NCI-H2029 (cell line): ENCODE measurements around the gene RUFY1.

ENCODE experiments used
- DNase-seq: peaks from one replicate; lab custom pipeline; 2025; lab: John Stamatoyannopoulos, UW

Gene RUFY1

GRCh38 chr5:179603308-179603707, 53.0 kb downstream of the RUFY1 start:
- DNase-seq: no peak

GRCh38 chr5:179605026-179605833, 54.9 kb downstream of the RUFY1 start:
- no peak for DNase-seq

DNA sequence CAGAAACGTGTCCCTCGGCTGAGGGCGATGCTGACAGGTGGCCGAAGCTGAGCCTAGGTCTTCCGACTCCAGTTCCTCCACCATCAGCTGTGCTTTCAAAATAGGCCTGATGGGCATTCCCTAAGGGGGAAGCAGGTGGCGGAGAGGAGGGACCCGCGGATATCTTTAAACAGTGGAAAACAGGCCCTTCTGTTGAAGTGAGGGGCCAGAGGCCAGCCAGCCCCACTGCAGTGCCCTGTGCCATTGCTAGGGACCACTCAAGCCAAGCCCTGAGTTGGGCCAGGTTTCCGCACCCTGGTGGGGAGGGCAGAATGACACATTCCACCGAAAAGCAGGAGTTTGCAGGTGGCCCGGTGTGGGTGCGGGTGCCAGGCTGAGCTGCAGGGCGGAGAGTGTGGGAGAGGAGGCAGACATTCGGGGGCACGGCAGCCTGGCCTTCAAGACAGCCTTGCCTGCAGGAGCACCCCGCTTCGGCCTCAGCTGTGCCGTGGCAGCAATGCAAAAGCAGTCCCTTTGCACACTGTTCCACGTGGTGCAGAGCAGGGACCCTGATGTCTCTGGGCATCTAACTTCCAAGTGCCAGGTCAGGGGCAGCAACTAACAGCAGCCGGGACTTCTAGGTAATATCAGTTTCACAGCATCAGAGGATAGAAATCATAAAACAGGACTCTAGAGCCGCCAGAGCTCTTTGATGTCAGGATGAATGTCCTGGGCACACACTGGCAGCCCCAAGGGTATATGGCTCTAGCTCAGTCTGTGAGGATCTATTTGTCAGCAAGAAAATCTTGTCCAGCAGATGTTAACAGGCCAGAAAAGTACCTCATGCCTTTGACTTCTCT, 55.9 kb downstream of the RUFY1 start:
- DNase-seq: no peak

DNA sequence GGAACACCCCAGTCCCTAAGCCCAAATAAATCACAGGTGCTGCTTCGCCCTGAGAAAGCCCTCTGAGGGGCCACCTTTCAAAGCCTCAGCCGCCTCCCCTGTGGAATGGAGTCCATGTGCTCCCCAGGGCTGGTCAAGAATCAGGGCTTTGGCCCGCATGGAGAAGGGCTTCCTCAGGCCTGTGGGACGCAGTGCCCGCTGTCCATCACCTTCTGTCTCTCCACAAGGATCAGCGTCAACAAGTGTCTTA, 56.5 kb downstream of the RUFY1 start:
- DNase-seq: no peak

DNA sequence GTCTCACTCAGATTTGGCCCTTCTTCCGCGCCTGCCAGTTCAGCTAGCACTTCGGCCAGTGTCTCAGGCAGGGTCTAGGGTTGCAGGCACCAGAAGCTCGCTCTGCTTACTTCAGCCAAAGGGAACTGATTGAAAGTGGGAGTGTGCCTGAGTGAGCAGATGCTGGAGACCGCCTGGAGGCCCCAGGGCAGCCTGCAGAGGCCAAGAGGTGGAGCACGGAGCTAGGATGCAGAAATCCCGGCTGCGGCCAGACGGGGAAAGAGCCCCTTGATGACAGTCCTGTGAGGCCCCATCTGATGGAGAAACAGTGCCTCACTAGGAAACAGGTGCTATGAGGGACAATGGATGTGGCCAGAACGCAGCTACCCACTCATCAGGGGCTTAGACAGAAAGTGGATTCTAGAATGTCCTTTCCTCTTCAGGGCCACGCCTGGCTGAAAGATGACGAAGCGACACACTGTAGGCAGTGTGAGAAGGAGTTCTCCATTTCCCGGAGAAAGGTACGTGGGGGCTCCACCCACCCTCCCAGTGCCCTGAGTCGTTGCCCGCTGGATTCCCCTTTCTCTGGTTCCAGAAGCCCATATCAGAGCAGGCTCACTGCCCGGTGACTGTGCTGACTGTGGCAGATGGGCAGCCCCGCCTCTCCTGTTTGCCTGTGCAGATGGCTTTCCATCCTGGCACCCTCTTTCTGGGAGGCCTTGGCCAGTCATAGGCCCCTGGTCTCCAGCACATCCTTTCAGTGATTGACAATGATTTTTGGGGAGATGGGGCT, 57.0 kb downstream of the RUFY1 start:
- DNase-seq: no peak

DNA sequence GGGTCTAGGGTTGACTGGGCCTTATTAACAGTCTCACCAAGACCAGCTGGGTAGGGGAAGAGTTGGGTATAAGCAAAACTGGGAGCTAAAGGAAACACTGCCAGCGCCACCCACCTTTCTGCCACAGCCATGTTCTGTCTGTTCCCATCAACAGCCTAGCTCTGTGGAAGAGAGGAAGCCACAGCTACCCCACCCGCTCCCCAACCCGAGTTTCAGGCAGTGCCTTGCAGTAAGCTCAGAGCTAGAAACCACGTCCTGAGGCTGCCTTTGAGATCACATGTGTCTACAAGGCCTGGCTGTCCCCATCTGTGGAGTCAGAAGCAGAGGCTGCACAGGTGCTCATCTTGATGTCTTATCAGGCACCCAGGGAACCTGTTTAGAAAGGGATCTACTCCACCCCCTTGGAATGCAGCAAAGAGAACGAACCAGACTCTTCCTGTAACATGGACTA, 57.8 kb downstream of the RUFY1 start:
- DNase-seq: no peak

- DNase-seq: no peak
Observed at GRCh38 chr5:179609834-179610108, 59.4 kb downstream of the RUFY1 start.

GRCh38 chr5:179610109-179610902, 60.0 kb downstream of the RUFY1 start:
- DNase-seq: no peak

DNA sequence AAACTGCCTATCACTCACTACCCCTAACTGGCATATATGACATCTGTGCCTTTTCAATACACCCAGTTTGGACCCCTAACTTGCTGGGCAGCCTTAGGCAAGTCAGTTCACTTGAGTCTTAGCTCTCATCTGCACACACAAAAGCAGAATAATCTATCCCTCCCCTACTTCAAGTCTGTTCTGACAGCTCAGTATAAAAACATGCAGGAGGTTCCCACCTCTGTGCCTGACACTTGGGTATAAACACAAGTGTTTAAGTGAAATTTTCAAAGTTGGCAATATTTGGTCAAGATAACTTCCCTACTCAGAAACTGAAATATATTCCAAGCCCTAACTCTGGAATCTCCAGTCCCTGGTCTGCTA, 60.5 kb downstream of the RUFY1 start:
- DNase-seq: no peak

DNA sequence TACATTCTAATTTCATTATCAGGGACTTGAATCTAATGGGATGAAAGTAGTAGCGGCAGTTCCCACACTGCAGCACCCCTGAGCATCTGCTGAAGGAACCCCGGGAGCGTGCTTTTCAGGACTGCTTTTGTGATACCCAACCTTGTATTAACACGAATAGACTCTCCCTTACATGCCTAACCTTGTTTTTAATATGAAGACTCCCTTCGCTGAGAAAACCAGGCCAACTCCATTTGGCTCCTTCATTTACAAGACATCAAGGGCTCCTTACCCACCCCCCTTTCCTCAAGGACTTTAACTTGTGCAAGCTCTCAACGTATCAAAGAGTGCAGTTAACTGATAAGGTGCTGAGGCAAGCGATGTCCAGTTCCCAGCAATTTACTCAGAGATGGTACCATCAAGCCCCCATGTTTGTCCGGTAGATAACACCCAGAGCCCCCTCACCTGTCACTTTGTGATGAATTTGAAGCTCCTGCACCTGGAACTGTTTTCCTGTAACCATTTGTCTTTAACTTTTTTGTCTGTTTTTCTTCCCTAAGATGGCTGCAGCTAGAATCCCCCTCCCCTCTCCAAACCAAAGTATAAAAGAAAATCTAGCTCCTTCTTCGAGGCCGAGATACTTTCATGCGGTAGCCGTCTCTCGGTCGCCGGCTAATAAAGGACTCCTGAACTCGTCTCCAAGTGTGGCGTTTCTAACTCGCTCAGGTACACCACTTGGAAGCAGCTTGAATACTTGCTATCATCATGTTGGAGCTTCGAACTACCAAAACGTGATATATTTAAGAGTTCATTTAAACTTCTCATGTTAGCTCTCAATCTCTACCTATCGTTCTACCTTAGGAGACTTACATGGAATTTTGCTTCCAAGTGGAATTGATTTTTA, 62.5 kb downstream of the RUFY1 start:
- DNase-seq: no peak

- no peak for DNase-seq
Observed at GRCh38 chr5:179613460-179614071, 63.2 kb downstream of the RUFY1 start.

- no peak for DNase-seq
Observed at GRCh38 chr5:179614745-179615144, 64.4 kb downstream of the RUFY1 start.

DNA sequence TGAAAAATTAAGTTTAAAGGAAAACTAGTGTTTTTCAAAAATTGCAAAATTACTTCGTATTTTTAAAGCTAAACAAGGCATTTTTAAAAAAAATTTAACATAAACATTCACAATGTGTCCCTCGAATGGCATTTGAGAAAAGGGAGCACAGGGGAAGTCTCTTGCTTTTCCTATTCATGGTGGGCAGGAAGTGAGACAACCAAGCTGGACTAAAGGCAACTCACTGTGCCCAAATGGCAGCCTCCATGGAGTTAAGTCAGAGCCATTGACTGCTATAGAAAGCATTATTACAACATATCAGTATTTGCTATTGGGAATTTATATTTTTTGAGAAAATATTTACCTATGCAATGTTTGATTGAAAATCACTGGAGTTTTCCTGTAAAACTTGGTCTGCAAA, 64.8 kb downstream of the RUFY1 start:
- DNase-seq: no peak

DNA sequence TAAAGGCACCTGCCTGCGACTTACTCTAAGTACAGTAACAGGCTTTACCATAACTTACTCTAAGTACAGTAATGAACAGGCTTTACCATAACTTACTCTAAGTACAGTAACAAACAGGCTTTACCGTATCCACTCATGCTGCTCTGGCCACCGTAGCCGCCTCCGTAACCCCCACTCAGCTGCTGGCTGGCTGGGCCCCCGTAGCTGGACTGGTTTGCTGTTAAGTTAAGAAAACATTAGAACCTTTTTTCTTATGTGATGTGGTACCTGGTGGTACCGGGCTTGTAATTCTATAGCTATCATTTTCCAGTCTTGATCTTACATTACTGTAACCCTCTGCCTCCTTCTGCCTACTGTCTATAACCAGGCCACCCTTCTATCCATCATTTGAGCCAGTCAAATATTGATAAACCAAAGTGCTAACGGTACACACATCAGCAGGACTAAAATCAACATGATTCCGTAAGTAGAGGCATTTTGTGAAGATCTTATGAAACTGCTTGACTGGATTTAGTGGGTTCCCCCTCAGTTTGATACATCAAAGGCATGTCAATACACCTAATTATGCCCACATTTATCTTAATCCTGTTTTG, 65.7 kb downstream of the RUFY1 start:
- DNase-seq: no peak

- DNase-seq: no peak
Observed at GRCh38 chr5:179617930-179618329, 67.6 kb downstream of the RUFY1 start.

DNA sequence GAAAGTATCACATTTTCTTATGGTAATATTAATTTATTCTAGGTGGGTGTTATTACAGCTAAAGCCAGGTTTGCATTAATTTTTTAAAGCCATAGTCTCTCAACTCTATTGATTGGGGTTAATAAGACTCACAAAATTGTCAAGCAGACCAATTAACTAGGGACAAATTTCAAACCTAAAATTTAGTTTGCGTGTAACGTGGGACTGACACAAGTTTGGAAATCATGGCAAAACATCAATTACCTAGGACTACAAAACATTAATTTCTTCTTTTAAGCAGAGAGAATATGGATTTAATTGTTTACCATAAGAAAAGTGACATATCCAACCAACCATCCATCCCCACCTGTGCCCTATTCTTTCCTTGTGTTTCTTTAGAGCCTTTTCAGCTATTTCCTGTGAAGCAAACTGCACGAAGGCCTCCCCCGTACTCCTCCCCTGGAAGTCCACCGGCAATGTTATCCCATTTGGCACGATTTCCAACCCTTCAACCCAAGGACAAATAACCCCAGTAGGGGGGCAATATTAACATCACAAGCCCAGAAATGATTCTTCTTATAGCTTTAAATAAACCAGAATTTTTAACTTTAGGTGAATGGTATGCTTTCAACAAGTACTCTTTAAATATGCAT, 68.7 kb downstream of the RUFY1 start:
- DNase-seq: no peak

GRCh38 chr5:179619776-179620175, 69.4 kb downstream of the RUFY1 start:
- no peak for DNase-seq

- DNase-seq: no peak
Observed at GRCh38 chr5:179620293-179620692, 69.9 kb downstream of the RUFY1 start.

GRCh38 chr5:179620703-179621350, 70.5 kb downstream of the RUFY1 start:
- DNase-seq: no peak
